ENCODE results near the gene YY1AP1.

The YY1AP1 gene

GRCh38 chr1:155609515-155610256 lies 78.9 kb downstream of the YY1AP1 start, which contains the start of gene MSTO1:
Gene MSTO1, plus strand, starts transcription at chr1:155610218. Its CDS starts 31 bp downstream, at chr1:155610249.
- H3K4me3 Mint-ChIP-seq, result peak within 1 kb of the TSS; percentile 90 to 96
- no peaks in the 10 kb centered on the region for H3K9me3 Mint-ChIP-seq
- DNase-seq (peak; percentile 95), ATAC-seq (replicated peaks) (peak; percentile 95)
- peaks cover 5% of the 10 kb centered on the region in 2 donors for H3K4me1 Mint-ChIP-seq
- peaks cover 8 to 14% of the 10 kb centered on the region in 2 donors for H3K36me3 Mint-ChIP-seq
- H3K27me3 Mint-ChIP-seq, result no peaks in the 10 kb centered on the region
- H3K27ac Mint-ChIP-seq, result peak within 1 kb of the TSS; percentile 97

All from stimulated activated naive B cell treated with anti-CD40 and anti-IgM and Interleukin-4, amounts not matched to agents 10 μg/mL and 1 μg/mL and 100 μg/mL, for 72 hours (primary cell).